GM18858 (cell line): ENCODE measurements around the gene RMC1.

Experiments used
- ATAC-seq: cut with Tn5 transposase; IDR thresholded peaks from one replicate; pipeline ENCODE4 v1.9.1; 2021; ENCODE audit not compliant: unreplicated experiment

The RMC1 gene

DNA sequence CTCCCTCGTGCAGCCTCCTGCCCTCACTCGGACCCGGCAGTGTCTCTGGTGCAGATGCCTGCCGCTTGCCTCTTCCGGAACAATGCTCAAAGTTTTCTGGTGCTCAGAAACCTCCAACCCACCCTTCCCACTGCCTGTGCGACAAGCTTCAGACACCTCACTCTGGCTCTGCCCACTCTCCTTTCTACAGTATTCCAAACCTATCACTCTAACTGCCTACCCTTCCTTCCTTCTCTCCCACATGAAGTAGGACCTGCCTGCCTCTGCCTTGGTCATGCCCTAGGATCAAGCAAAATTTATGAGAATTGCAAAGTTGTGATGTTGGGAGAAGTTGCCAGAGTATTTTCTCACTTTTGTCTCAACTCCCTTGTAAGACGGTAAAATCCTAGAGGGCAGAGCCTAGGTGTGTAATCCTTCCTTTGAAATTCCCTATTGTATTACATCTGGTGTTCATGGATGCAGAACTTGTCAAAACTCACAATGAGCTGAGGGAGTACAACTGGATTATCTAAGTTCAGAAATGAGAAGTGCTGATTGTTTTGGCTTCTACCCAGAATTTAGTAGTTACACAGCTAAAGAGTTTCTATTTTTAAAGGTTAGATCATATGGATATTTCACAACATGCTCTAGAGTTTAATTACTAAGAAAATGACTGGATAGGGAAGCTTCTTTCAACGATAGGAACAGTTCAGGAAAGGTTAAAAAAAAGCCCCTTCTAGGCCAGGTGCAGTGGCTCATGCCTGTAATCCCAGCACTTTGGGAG, 75.8 kb downstream of the RMC1 start:
- no peak for ATAC-seq

DNA sequence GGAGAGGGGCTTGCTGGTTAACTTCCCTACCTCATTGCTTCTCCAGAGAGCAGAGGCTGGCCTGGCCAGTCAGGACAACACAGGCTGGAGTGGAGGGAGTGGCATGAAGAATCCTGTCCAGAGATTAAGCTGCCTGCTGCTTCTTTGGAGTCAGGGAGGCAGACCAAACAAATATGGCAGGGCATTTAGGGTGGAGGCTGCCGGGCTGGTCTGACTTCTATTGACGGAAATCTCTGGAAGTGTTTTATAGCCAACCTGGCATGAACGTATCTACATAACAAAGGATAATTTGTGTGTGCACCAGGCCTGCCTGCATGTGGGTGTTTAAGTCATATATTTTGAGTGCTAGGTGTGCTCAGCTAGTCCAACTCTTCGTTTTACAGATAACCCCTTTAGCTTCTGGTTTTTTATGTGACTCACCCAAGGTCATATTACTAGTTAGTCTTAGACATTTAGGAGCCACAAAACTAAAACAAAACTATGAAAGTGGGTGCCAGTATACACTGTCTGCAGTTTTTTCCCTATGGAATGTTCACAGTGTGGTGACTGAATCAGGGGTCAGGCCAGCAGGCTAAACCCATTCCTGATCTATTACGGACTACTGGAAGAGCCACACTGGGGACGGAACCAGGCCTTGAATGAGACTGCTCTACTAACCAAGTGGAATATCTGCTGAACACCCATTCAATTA, 77.5 kb downstream of the RMC1 start:
- no peak for ATAC-seq
